Mammary epithelial cell (primary cell): ENCODE data around the gene FOXF1.

Experiments
- CTCF ChIP-seq, 2 donors: IDR thresholded peaks in 1 of 2; conservative IDR thresholded peaks in 1 of 2; 2 replicates each; pipeline ENCODE4 v1.5.1; 2011 to 2012; ENCODE audit warnings: inconsistent platforms in 2 of 2, low read length in 2 of 2, mild to moderate bottlenecking in 2 of 2, control low read depth in 1 of 2, low read depth in 1 of 2; ENCODE audit not compliant: insufficient read depth in 1 of 2; ENCODE audit errors: extremely low read depth in 1 of 2
- EZH2 ChIP-seq: IDR thresholded peaks from 2 replicates; pipeline ENCODE4 v1.6.1; 2012; ENCODE audit warnings: low read length, inconsistent platforms, borderline replicate concordance

DNA sequence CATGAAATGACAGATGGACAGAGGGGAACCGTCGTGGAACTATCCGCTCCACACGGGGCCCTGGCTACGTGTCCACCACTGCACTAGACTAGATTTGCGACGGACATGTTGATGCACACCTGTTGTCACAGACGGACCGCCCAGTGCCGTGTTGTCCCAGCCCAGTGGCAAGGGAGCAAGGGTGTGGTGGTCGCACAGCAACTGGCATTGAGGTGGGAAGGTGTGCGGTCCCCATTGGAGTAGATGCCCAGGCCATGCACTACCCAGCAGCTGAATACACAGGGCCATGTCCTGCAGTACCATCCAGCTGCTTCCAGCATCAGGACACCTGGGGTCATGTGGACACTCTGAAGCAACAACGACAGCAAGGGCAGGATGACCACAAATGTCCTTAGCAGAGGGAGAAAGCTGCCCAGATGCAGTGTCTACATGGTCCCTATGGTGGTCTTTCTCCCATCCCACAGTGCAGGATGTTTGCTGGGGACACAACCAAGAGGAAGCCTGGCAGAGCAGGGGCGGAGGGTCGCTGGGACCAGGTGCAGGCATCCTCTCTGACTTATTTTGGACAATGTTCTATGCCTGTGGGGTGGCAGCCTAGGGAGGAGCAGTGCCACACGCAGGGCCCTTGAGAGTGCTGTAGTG lies 8.8 kb downstream of the FOXF1 start:
- TF ChIP-seq CTCF (conservative IDR thresholded peaks at IDR 0.05 in 1 of 2, IDR thresholded peaks at IDR 0.05 in 1 of 2; ENCODE audit: extremely low read depth in 1 of 2, insufficient read depth in 1 of 2, low read depth in 1 of 2, low read length in 2 of 2) (no peak), EZH2 (no peak)
